NOMO-1 treated with dmso at 0.1 percent for 144 hours (cell line): ENCODE data around the gene PMAIP1.

ENCODE experiments used
- DNase-seq: peaks from one replicate; lab custom pipeline; 2025; ENCODE audit not compliant: unreplicated experiment; lab: John Stamatoyannopoulos, UW

PMAIP1 gene

DNA sequence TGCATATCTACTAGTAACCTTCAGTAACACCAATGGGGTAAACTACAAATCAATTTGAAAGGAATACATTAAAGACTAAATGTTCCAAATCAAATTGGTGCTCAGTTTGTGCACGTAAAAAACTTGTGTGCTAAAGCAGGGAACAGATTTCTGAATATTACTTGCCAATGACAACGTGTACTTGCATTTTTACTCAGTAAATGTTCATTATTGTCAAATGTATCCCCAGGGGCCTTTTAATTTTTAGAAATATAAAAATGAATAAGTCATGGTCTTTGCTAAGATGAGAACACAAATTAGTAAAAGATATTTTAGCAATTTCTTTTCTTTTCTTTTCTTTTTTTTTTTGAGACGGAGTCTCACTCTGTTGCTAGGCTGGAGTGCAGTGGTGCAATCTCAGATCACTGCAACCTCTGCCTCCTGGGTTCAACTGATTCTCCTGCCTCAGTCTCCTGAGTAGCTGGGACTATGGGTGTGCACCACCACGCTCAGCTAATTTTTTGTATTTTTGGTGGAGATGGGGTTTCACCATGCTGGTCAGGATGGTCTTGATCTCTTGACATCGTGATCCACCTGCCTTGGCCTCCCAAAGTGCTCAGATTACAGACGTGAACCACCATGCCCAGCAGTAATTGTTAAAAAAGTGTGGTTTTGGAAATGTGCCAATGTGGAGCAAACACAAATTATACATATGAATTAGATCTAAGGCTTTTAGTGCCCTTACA lies 52.6 kb downstream of the PMAIP1 start:
- no peak for DNase-seq
